ENCODE results near the gene WBP2NL.
A peak's percentile ranks its signal among the peaks of the same experiment; 100 is the strongest.

Gene WBP2NL

GRCh38 chr22:41991111-41991510, 7.5 kb upstream of the WBP2NL start:
- H3K4me3 ChIP-seq (replicated peaks in 1 of 2; ENCODE audit: low read depth in 2 of 2, low read length in 2 of 2) = no peak overlapping the region
- no peak for TF ChIP-seq CTCF (IDR thresholded peaks at IDR 0.05; ENCODE audit: low read depth, low read length)
- no peak for DNase-seq (ENCODE audit: low read depth in 2 of 2)

GRCh38 chr22:41992496-41992895, 6.1 kb upstream of the WBP2NL start:
- DNase-seq (ENCODE audit: low read depth in 2 of 2) = no peak
- H3K4me3 ChIP-seq (replicated peaks in 1 of 2; ENCODE audit: low read depth in 2 of 2, low read length in 2 of 2) = no peak overlapping the region
- TF ChIP-seq CTCF (IDR thresholded peaks at IDR 0.05; ENCODE audit: low read depth, low read length) = no peak

GRCh38 chr22:41995211-41995610, 3.4 kb upstream of the WBP2NL start:
- H3K4me3 ChIP-seq (replicated peaks in 1 of 2; ENCODE audit: low read depth in 2 of 2, low read length in 2 of 2) = no peak overlapping the region
- no peak for DNase-seq (ENCODE audit: low read depth in 2 of 2)
- no peak for TF ChIP-seq CTCF (IDR thresholded peaks at IDR 0.05; ENCODE audit: low read depth, low read length)

GRCh38 chr22:41996826-41997225, 1.8 kb upstream of the WBP2NL start:
- no peak overlapping the region for H3K4me3 ChIP-seq (replicated peaks in 1 of 2; ENCODE audit: low read depth in 2 of 2, low read length in 2 of 2)
- no peak for DNase-seq (ENCODE audit: low read depth in 2 of 2)
- TF ChIP-seq CTCF (IDR thresholded peaks at IDR 0.05; ENCODE audit: low read depth, low read length) = no peak

- no peak overlapping the region for H3K4me3 ChIP-seq (replicated peaks in 1 of 2; ENCODE audit: low read depth in 2 of 2, low read length in 2 of 2)
- TF ChIP-seq CTCF (IDR thresholded peaks at IDR 0.05; ENCODE audit: low read depth, low read length) = no peak
- DNase-seq (ENCODE audit: low read depth in 2 of 2) = no peak
These were observed 1.9 kb downstream of the WBP2NL start for GRCh38 chr22:42000466-42000865.

- TF ChIP-seq CTCF (IDR thresholded peaks at IDR 0.05; ENCODE audit: low read depth, low read length) = no peak
- peak in 1 of 2 donors; percentile 51 for DNase-seq (ENCODE audit: low read depth in 2 of 2)
- no peak overlapping the region for H3K4me3 ChIP-seq (replicated peaks in 1 of 2; ENCODE audit: low read depth in 2 of 2, low read length in 2 of 2)
These were observed 2.5 kb downstream of the WBP2NL start for GRCh38 chr22:42001121-42001520.

- H3K4me3 ChIP-seq (replicated peaks in 1 of 2; ENCODE audit: low read depth in 2 of 2, low read length in 2 of 2) = no peak overlapping the region
- TF ChIP-seq CTCF (IDR thresholded peaks at IDR 0.05; ENCODE audit: low read depth, low read length) = no peak
- DNase-seq (ENCODE audit: low read depth in 2 of 2) = no peak
These were observed 3.1 kb downstream of the WBP2NL start for GRCh38 chr22:42001706-42002105.
